H1 (cell line): ENCODE data around the gene SCYL1.

Experiments
- EP300 ChIP-seq, 2 experiments: IDR thresholded peaks; 1 replicate in 1 of 2; 2 replicates in 1 of 2; pipeline ENCODE4 v1.6.1; 2011 to 2012; ENCODE audit warnings: low read depth in 2 of 2, low read length in 2 of 2, mild to moderate bottlenecking in 2 of 2, borderline replicate concordance in 1 of 2, inconsistent platforms in 1 of 2, moderate library complexity in 1 of 2
- GTF2F1 ChIP-seq: IDR thresholded peaks from 2 replicates; pipeline ENCODE4 v1.6.1; 2012; ENCODE audit warnings: low read depth, low read length, improper control_type of control experiment, borderline replicate concordance
- POLR2A ChIP-seq, 2 experiments: IDR thresholded peaks; 1 replicate in 1 of 2; 2 replicates in 1 of 2; pipeline ENCODE4 v1.6.1; 2011; ENCODE audit warnings: low read depth in 2 of 2, low read length in 2 of 2, mild to moderate bottlenecking in 2 of 2; ENCODE audit errors: control extremely low read depth in 1 of 2
- POLR2AphosphoS5 ChIP-seq: IDR thresholded peaks from 2 replicates; pipeline ENCODE4 v1.6.1; 2011; ENCODE audit warnings: low read depth, low read length
- RFX5 ChIP-seq: IDR thresholded peaks from 2 replicates; pipeline ENCODE4 v1.6.1; 2011; ENCODE audit warnings: low read depth, low read length, improper control_type of control experiment, borderline replicate concordance
- SP1 ChIP-seq: IDR thresholded peaks from 2 replicates; pipeline ENCODE4 v1.6.1; 2011; ENCODE audit warnings: low read depth, low read length
- SP2 ChIP-seq: IDR thresholded peaks from 2 replicates; pipeline ENCODE4 v1.6.1; 2012; ENCODE audit warnings: mild to moderate bottlenecking, low read length, inconsistent platforms
- TAF1 ChIP-seq: IDR thresholded peaks from 2 replicates; pipeline ENCODE4 v1.6.1; 2011; ENCODE audit warnings: mild to moderate bottlenecking, low read depth, low read length
- TBP ChIP-seq: IDR thresholded peaks from 2 replicates; pipeline ENCODE4 v1.6.1; 2011; ENCODE audit warnings: low read depth, low read length, improper control_type of control experiment
- ZNF274 ChIP-seq: IDR thresholded peaks from 2 replicates; pipeline ENCODE4 v1.7.0; 2012; ENCODE audit warnings: low read length, borderline replicate concordance; ENCODE audit errors: extremely low read depth
- TF ChIP-seq, protein P1 (sequence below), 3 experiments: IDR thresholded peaks; 1 replicate in 2 of 3; 2 replicates in 1 of 3; pipeline versions ENCODE4 v1.5.1 to v1.6.1; 2011; ENCODE audit warnings: low read length in 3 of 3, mild to moderate bottlenecking in 3 of 3, inconsistent platforms in 2 of 3, low read depth in 1 of 3, moderate library complexity in 1 of 3; ENCODE audit not compliant: insufficient read depth in 1 of 3; ENCODE audit errors: control extremely low read depth in 1 of 3
- TF ChIP-seq, protein P2 (sequence below): IDR thresholded peaks from 2 replicates; pipeline ENCODE4 v1.6.1; 2011; ENCODE audit warnings: low read depth, mild to moderate bottlenecking, low read length; ENCODE audit not compliant: insufficient read depth
- TF ChIP-seq, protein P3 (sequence below): IDR thresholded peaks from 2 replicates; pipeline ENCODE4 v1.6.1; 2012; ENCODE audit warnings: inconsistent platforms

DNA sequence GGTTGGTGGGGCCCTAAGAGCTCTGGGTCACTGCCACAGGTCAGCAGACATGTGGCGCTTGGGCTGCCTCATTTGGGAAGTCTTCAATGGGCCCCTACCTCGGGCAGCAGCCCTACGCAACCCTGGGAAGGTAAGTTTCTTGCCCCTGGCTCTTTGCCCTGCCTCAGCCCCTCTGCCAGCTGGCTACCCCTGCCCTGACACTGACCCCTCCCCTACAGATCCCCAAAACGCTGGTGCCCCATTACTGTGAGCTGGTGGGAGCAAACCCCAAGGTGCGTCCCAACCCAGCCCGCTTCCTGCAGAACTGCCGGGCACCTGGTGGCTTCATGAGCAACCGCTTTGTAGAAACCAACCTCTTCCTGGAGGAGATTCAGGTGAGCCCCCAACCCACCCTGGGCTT is 1.9 kb downstream of the SCYL1 start:
- TF ChIP-seq, protein P1, sequence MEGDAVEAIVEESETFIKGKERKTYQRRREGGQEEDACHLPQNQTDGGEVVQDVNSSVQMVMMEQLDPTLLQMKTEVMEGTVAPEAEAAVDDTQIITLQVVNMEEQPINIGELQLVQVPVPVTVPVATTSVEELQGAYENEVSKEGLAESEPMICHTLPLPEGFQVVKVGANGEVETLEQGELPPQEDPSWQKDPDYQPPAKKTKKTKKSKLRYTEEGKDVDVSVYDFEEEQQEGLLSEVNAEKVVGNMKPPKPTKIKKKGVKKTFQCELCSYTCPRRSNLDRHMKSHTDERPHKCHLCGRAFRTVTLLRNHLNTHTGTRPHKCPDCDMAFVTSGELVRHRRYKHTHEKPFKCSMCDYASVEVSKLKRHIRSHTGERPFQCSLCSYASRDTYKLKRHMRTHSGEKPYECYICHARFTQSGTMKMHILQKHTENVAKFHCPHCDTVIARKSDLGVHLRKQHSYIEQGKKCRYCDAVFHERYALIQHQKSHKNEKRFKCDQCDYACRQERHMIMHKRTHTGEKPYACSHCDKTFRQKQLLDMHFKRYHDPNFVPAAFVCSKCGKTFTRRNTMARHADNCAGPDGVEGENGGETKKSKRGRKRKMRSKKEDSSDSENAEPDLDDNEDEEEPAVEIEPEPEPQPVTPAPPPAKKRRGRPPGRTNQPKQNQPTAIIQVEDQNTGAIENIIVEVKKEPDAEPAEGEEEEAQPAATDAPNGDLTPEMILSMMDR (IDR thresholded peaks at IDR 0.05; ENCODE audit: control extremely low read depth in 1 of 3, insufficient read depth in 1 of 3, low read depth in 1 of 3, low read length in 3 of 3): no peak
- TF ChIP-seq GTF2F1 (no peak), TBP (no peak), ZNF274 (no peak), SP1 (no peak), POLR2AphosphoS5 (no peak), POLR2A (IDR thresholded peaks at IDR 0.05; ENCODE audit: control extremely low read depth in 1 of 2, low read depth in 2 of 2, low read length in 2 of 2) (no peak), EP300 (IDR thresholded peaks at IDR 0.05; ENCODE audit: borderline replicate concordance in 1 of 2, low read depth in 2 of 2, low read length in 2 of 2) (no peak), TAF1 (no peak), RFX5 (no peak), SP2 (no peak)
- TF ChIP-seq, protein P2, sequence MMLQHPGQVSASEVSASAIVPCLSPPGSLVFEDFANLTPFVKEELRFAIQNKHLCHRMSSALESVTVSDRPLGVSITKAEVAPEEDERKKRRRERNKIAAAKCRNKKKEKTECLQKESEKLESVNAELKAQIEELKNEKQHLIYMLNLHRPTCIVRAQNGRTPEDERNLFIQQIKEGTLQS: no peak
- TF ChIP-seq, protein P3, sequence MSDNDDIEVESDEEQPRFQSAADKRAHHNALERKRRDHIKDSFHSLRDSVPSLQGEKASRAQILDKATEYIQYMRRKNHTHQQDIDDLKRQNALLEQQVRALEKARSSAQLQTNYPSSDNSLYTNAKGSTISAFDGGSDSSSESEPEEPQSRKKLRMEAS: no peak
